Ascending aorta (tissue), 2 donors: Measurements from ENCODE around the gene TMEM150B. TPM values are rescaled to one million over a fixed set of nuclear protein-coding genes. Genes with fewer than 3 reads are reported as not detected.

Experiments used
- DNase-seq, 2 donors: peaks; one replicate each; pipeline ENCODE4 v3.0.0-alpha.2; 2019; ENCODE audit warnings: low spot score in 2 of 2
- H3K27ac ChIP-seq, 2 donors: fragments of 200-600 bp; sonication (generic); one replicate each; pipeline ENCODE4 v1.5.1; 2016 to 2017; ENCODE audit warnings: mild to moderate bottlenecking in 1 of 2
- H3K27me3 ChIP-seq: fragments of 200-600 bp; sonication (generic); one replicate; pipeline ENCODE4 v1.5.1; 2017
- H3K36me3 ChIP-seq, 2 donors: fragments of 200-600 bp; sonication (generic); one replicate each; pipeline ENCODE4 v1.5.1; 2016
- H3K4me1 ChIP-seq, 2 donors: fragments of 200-600 bp; sonication (generic); one replicate each; pipeline ENCODE4 v1.5.1; 2016 to 2017; ENCODE audit warnings: mild to moderate bottlenecking in 1 of 2
- H3K4me3 ChIP-seq, 2 donors: fragments of 200-600 bp; sonication (generic); one replicate each; pipeline ENCODE4 v1.5.1; 2016 to 2017; ENCODE audit warnings: mild to moderate bottlenecking in 1 of 2
- H3K9me3 ChIP-seq, 2 donors: fragments of 200-600 bp; sonication (generic); one replicate each; pipeline ENCODE4 v1.5.1; 2016
- CTCF ChIP-seq, 3 experiments: fragments of 200-600 bp in 2 of 3; fragments of 450-650 bp in 1 of 3; sonication (generic) in 2 of 3; IDR thresholded peaks; one replicate each; pipeline ENCODE4 v1.5.1; 2016 to 2019; ENCODE audit warnings: antibody characterized with exemption in 3 of 3, mild to moderate bottlenecking in 1 of 3, moderate library complexity in 1 of 3
- intact Hi-C: fragments of 100-400 bp; cut with DNase I; formaldehyde crosslinking; loops from one replicate; pipeline ENCODE4 v1.15.1; 2023
- total RNA-seq: library from RNA; depleted of rRNA; stranded (reverse); fragments of >200 nt; gene quantifications from one replicate; pipeline ENCODE4 v1.1.0, GENCODE V29; 2016

TMEM150B gene
- total RNA-seq, 1 donor from 2014 or later = not detected

GRCh38 chr19:55310498-55310897 is 14.6 kb downstream of the TMEM150B start:
- Histone ChIP-seq H3K9me3 (no peaks in the 10 kb centered on the region), H3K36me3 (peaks cover 21 to 28% of the 10 kb centered on the region in 2 donors), H3K27ac (no peak overlapping the region), H3K27me3 (no peaks in the 10 kb centered on the region), H3K4me1 (no peaks in the 10 kb centered on the region), H3K4me3 (no peak overlapping the region)
- no peak for TF ChIP-seq CTCF (IDR thresholded peaks at IDR 0.05)
- intact Hi-C loops = no loop called here
- no peak for DNase-seq

GRCh38 chr19:55309448-55309847 is 15.7 kb downstream of the TMEM150B start:
- Histone ChIP-seq H3K27me3 (no peaks in the 10 kb centered on the region), H3K36me3 (peaks cover 21 to 36% of the 10 kb centered on the region in 2 donors), H3K4me1 (no peaks in the 10 kb centered on the region), H3K9me3 (no peaks in the 10 kb centered on the region), H3K4me3 (no peak overlapping the region), H3K27ac (no peak overlapping the region)
- no peak for TF ChIP-seq CTCF (IDR thresholded peaks at IDR 0.05)
- intact Hi-C loops = no loop called here
- no peak for DNase-seq

GRCh38 chr19:55308281-55308680 is 16.9 kb downstream of the TMEM150B start:
- DNase-seq = no peak
- Histone ChIP-seq H3K4me1 (no peaks in the 10 kb centered on the region), H3K4me3 (no peak overlapping the region), H3K27ac (no peak overlapping the region), H3K27me3 (no peaks in the 10 kb centered on the region), H3K36me3 (peaks cover 21 to 36% of the 10 kb centered on the region in 2 donors), H3K9me3 (no peaks in the 10 kb centered on the region)
- TF ChIP-seq CTCF (IDR thresholded peaks at IDR 0.05) = no peak
- intact Hi-C loops = no loop called here

- intact Hi-C loops = no loop called here
- no peak for DNase-seq
- Histone ChIP-seq H3K27ac (no peak overlapping the region), H3K9me3 (no peaks in the 10 kb centered on the region), H3K4me3 (no peak overlapping the region), H3K36me3 (peaks cover 24 to 36% of the 10 kb centered on the region in 2 donors), H3K27me3 (no peaks in the 10 kb centered on the region), H3K4me1 (peaks cover 0 to 4% of the 10 kb centered on the region in 2 donors)
- TF ChIP-seq CTCF (IDR thresholded peaks at IDR 0.05) = no peak
These were observed 18.4 kb downstream of the TMEM150B start for GRCh38 chr19:55306712-55307111.

- H3K4me1 ChIP-seq = peaks cover 0 to 7% of the 10 kb centered on the region in 2 donors
- H3K36me3 ChIP-seq = peaks cover 24 to 36% of the 10 kb centered on the region in 2 donors
- DNase-seq = no peak
- no peak overlapping the region for H3K27ac ChIP-seq
- TF ChIP-seq CTCF (IDR thresholded peaks at IDR 0.05) = no peak
- H3K4me3 ChIP-seq = no peak overlapping the region
- H3K27me3 ChIP-seq = no peaks in the 10 kb centered on the region
- H3K9me3 ChIP-seq = no peaks in the 10 kb centered on the region
- intact Hi-C loops = no loop called here
These were observed 19.1 kb downstream of the TMEM150B start for GRCh38 chr19:55305983-55306562.

GRCh38 chr19:55305491-55305890 is 19.6 kb downstream of the TMEM150B start:
- Histone ChIP-seq H3K4me3 (no peak overlapping the region), H3K9me3 (no peaks in the 10 kb centered on the region), H3K27me3 (no peaks in the 10 kb centered on the region), H3K4me1 (peaks cover 0 to 7% of the 10 kb centered on the region in 2 donors), H3K36me3 (peaks cover 24 to 36% of the 10 kb centered on the region in 2 donors), H3K27ac (no peak overlapping the region)
- intact Hi-C loops = no loop called here
- no peak for DNase-seq
- no peak for TF ChIP-seq CTCF (IDR thresholded peaks at IDR 0.05)
